ENCODE measurements around the gene YTHDF2. TPM values are rescaled to one million over a fixed set of nuclear protein-coding genes. Genes with fewer than 3 reads are reported as not detected.
"Not testable (repeated sequence)": the region's sequence is repeated elsewhere in the genome, so short reads cannot be mapped to it uniquely, and the experiment has no call there.

YTHDF2 gene
- total RNA-seq = 10 to 100 TPM; 30.0 to 44.4 TPM
- long read RNA-seq, transcript YTHDF2-201 (5 exons, 2,925 nt) = major isoform, 77 of 89 reads
- long read RNA-seq, partial matches to known transcripts = 2 of 89 reads
- long read RNA-seq, other reads (novel, unspliced or antisense) = 6 of 89 reads

DNA sequence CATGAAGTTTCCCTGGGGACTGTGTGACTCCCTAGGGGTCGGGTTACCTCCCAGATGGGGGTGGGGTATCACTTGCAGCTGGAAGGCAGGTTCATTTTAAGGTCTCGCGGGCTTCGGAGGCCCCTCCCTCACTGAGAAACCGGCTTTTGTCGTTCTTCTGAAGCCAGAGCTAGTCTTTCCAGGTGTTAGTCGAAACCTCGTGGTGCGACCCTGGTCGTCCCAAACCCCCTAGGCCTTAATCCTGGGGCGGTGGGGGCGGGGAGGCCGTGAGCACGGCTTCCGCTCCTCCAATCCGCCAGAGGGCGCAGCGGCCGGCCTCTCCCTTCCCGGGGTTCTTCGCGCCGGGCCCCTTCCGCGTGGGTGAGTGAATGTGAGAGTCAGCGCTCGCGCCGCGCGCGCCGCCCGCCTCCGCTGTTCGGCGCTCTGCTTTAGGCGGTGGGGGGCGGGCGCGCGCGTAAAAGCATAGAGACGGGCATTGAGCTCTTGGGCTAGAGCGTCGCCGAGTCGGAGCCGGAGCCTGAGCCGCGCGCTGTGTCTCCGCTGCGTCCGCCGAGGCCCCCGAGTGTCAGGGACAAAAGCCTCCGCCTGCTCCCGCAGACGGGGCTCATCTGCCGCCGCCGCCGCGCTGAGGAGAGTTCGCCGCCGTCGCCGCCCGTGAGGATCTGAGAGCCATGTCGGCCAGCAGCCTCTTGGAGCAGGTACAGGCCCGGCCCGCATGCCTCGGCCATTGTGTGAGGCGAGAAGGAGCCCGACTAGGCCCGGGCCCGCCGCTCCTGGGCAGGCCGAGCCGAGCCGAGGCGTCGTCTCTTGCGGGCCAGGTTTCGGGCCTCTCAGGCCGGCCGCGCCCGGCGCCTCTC is at the start of gene YTHDF2:
YTHDF2 (plus strand) TSS at position 491 of the 857 bp plus-strand sequence; CDS start at position 672, 181 bp downstream.
- ATAC-seq (peak; percentile 99), DNase-seq (peak; percentile 99)
- intact Hi-C loops (cut with DNase I) = loop anchor here in 1 of 2 donors (2.0 kb wide), 1 partner anchor 94 kb away; the partner anchor contains the start of gene TAF12

DNA sequence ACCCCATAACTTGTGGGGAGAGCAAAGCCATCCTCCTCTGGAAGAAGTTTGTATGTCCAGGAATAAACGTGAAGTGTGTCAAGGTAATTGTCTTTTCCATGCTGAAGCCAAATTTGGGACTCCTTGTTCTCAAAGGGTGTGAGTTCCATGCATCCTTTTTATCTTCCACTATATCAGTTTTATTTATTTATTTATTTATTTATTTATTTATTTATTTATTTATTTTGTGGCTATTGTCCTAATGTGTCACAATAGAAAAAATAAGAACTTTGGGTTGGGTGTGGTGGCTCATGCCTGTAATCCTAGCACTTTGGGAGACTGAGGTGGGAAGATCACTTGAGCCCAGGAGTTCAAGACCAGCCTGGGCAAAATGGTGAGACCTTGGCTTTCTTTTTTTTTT is 45.1 kb upstream of the YTHDF2 start:
- intact Hi-C loops (cut with DNase I); DNase-seq; ATAC-seq: not testable (repeated sequence)

DNA sequence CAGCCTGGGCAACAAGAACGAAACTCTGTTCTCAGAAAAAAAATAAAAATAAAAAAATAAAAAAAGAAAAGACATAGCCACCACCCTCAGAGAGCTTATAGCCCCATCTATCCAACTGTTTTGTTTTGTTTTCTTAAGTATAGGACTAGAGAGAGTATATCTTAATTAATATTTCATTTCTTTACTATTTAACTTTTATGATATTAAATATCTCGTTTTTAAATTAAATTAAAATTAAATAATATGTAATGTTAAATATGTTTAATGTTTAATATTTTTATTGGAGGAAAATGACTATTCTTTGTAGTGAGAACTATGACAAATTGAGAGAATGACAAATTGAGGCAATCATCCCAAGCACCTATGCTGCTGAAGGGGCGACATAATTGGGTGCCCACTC is 33.1 kb upstream of the YTHDF2 start:
- DNase-seq (no peak), ATAC-seq (no peak)
- intact Hi-C loops (cut with DNase I) = no loop called here

DNA sequence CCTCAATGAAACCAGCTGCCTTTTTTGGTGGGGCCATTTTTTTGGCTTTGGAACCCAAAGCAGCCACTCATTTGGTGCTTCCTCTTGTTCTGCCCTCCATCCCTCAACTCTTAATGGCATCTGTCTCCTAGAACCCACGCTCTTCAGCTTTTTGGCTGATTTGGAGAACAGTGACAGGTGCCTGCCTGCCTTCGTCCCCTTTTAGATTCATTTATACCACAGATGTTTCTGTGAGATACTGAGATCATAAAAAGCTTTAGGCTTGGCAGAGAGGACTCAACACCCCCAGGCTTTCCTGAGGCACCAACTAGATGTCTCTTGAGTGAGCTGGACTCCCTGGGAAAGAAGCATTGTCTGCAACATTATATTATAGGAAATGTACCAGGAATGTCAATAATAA is 20.4 kb upstream of the YTHDF2 start:
- intact Hi-C loops (cut with DNase I) = no loop called here
- DNase-seq (no peak), ATAC-seq (no peak)

DNA sequence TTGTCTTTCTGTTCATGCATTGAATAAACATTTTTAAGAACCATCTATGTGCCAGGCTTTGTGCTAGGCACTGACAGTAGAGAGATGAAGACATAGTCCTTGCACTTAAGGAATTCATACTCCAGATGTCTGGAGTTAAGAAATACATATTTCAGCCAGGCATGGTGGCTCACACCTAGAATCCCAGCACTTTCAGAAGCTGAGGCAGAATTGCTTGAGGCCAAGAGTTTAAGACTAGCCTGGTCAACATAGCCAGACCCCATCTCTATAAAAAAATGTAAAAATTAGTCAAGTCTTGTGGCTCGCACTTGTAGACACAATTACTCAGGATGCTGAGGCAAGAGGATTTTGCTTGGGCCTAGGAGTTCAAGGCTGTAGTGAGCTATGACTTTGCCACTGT is 18.6 kb upstream of the YTHDF2 start:
- intact Hi-C loops (cut with DNase I) = no loop called here
- DNase-seq (no peak), ATAC-seq (no peak)

DNA sequence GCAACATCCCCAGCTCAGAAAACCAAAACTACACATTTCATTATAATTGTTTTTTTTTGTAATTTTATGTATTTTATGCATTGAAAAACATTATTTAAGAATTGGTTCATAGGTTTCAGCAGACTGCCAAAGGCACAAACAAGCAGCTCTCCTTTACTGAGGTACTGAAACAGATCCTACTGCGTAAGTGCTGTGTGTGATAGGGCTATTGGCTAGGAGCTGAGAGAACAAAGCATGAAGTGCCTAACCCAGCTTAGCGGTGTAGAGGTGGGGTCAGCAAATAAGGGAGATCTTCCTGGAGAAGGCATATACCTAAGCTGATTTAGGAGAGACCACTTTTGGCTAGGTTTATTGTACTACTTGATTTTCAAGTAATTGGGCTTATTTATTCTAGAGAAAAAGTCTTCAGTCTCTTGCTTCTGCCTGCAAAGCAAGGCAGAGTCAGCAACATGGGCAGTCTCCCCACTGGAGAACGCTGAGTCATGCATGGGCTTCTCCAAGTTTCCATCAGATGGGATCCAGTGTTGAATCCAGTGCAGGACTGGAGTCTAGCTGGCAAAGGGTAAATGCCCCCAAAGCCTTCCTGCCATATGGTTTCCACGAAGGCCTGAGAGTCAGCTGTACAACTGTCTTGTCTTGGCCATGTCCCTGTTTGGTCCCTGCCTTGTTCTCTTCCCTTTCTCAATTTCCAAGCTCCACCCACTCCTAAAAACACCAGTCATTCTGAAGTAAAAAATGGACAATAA is 18.0 kb upstream of the YTHDF2 start:
- DNase-seq (peak; percentile 26), ATAC-seq (peak in 1 of 2 donors; percentile 53)
- intact Hi-C loops (cut with DNase I) = no loop called here

DNA sequence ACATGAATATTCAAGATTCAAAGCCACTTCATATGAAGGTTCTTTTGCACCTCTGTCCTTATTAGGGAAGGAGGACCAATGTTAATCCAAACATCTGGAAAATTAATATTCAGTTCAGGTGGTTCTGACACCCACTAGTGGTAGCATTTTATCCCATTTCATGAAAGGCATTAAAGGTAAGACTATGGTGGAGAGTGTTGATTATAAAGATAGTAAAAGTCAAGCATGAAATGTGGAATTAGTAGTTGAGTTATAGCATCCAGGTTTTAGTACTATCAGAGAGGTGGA is 17.5 kb upstream of the YTHDF2 start:
- intact Hi-C loops (cut with DNase I) = no loop called here
- ATAC-seq (no peak), DNase-seq (no peak)

DNA sequence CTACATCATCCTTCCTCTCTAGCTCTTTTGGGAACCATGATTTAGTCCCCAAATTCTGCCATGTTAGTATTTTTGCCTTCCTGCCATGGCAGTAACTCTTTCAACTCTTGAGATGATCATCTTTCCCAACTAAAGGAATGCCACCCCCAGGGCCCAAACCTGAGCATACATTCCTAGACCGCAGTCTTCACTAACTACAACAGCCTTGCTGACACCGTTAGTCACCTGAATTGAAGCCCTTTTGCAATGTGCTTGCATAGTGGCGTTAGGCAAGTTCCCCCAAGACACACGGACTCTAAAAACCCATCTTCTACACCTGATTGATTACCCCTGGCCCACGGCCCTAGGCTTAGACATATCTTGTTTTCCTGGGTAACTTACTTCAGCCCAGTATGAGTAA is 16.4 kb upstream of the YTHDF2 start:
- DNase-seq (no peak), ATAC-seq (no peak)
- intact Hi-C loops (cut with DNase I) = no loop called here

DNA sequence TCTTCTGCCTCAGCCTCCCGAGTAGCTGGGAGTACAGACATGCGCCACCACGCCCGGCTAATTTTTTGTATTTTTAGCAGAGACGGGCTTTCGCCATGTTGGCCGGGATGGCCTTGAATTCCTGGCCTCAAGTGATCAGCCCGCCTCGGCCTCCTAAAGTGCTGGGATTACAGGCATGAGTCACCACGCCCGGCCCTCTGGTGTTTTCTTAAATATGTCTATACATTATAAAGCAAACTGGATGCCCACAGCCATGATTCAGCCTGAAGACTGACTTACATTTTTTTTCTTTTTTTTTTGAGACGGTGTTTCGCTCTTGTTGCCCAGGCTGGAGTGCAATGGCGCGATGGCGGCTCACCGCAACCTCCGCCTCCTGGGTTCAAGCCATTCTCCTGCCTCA is 14.8 kb upstream of the YTHDF2 start:
- intact Hi-C loops (cut with DNase I); DNase-seq; ATAC-seq: not testable (repeated sequence)

DNA sequence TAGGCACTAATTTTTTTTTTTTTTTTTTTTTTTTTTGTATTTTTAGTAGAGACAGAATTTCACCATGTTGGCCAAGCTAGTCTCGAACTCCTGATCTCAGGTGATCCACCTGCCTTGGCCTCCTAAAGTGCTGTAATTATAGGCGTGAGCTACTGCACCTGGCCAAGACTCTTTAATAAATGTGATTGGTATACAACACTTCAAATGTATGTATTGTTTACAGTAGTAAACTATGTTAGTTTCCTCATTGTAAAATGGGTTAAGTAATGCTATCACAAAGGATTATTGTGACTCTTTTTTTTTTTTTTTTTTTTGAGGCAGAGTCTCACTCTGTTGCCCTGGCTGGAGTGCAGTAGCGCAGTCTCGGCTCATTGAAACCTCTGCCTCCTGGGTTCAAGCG is 11.4 kb upstream of the YTHDF2 start:
- DNase-seq; intact Hi-C loops (cut with DNase I); ATAC-seq: not testable (repeated sequence)

DNA sequence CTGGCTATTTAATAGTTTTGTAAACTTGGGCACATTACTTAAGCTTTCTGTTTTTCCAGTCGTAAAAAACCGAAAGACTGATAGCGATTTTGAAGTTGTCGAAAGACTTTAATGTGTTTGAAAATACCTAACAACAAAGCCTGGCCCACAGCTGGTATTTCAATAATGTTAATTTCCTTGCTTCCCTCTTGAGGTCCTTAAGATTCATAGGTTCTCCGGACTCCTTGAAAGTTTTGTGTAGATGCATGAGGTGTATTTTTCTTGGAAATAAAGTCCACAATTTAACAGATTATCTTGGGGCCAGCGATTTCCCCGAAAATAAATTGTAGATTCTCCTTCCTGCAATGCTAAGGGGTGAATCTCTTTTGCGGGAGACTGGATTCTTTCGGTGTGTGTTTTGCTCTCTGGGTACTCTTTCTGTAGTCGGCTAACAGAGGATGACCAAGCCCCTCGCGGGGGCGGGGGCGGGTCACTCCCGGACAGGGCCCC is 735 bp upstream of the YTHDF2 start:
- DNase-seq (no peak), ATAC-seq (no peak)
- intact Hi-C loops (cut with DNase I) = loop anchor here in 1 of 2 donors (2.0 kb wide), 1 partner anchor 93 kb away; the partner anchor contains the start of gene TAF12

DNA sequence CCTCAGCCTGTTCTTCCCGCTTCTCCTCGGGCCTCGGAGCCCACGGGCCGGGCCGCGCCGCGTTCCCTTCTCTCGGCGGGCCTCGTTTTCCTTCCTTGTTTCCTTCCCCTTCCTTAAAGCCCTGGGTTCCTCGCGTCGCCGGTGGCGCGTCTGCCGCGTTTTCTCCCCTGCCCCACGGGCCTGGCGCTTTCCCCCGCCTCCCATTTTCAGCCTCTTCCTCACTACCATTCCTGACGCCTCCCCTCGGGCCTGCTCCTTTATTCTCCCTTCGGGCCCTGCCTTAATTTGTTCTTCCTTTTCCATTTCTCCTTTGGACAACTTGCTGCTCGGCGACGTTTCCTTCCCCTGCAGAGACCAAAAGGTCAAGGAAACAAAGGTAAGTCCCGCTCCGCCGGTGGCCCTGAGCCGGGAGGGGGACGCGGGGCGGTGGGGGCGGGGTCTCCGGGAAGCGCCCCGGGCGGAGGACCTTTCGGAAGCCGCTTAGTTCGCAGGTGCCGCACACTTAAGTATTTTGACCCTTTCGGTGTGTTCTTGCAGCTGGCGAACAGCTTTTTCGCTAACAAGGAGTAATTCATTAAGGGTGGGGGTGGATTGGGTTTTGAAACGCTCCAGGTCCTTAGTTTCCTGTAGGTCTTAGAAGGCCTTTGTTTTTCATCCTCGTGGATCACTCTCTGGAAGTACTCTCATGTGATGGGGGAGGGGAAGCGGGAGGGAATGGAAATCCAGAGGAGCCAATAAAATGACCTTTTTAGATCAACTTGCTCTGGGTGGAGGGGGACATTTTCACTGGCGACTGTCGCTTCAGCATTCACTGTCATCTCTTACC is 780 bp downstream of the YTHDF2 start:
- ATAC-seq = peak; percentile 6 to 19
- intact Hi-C loops (cut with DNase I) = loop anchor here in 1 of 2 donors (2.0 kb wide), 1 partner anchor 95 kb away; the partner anchor contains the start of gene TAF12
- DNase-seq = peak; percentile 38

DNA sequence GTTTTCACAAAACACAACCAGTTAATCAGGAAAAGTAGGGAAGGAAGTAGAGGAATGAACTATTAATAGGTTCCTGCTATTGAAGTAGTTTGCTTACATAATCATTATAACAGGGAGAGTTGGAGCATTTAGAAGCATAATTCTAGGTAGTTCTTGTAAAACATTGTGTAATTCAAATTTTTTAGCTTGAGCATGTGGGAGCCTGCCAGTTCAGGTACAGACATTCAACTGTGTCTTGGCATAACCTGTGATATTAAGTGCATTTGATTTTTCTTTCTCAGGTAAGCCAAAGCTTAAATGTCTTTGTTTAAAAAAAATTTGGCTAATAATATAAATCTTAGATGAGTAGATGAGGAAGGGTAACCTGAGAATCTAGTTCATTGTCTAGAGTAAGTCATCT is 3.4 kb downstream of the YTHDF2 start:
- ATAC-seq = no peak
- intact Hi-C loops (cut with DNase I) = no loop called here
- DNase-seq = no peak

DNA sequence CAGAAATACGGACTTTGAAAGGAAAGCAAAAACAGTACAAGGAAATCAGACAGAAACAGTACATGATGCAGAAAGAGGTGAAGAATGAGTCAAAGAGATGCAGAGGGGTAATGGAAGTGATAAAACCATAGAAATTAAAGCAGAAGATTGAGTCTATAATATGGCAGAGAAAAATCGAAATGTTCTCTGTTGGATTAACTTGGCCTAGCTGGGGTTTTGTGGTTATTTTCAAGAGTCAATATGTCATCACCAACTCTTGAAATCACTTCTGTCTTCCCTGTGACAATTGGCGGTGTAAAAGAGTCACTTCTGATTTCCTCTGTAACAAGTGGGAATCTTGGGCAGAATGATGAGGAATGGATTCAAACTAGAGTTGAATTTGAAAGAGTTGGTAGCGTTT is 7.4 kb downstream of the YTHDF2 start:
- DNase-seq (no peak), ATAC-seq (no peak)
- intact Hi-C loops (cut with DNase I) = no loop called here

DNA sequence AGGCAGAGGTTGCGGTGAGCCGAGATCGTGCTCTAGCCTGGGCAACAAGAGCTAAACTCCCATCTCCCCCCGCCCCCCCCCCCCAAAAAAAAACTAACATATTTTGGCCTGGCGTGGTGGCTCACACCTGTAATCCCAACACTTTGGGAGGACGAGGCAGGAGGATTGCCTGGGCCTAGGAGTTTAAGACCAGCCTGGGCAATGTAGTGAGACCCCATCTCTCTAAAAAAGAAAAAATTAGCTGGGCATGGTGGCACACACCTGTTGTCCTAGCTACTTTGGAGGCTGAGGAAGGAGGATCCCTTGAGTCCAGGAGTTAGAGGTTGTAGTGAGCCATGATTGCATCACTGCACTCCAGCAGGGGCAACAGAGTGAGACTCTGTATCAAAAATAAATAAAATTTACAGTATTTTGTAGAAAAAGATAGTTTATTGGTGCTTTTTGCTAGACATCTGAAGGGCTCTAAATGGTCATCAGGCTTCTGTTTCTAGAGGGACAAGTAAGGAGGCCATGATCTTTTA is 9.0 kb downstream of the YTHDF2 start:
- ATAC-seq (no peak), DNase-seq (no peak)
- intact Hi-C loops (cut with DNase I) = no loop called here

DNA sequence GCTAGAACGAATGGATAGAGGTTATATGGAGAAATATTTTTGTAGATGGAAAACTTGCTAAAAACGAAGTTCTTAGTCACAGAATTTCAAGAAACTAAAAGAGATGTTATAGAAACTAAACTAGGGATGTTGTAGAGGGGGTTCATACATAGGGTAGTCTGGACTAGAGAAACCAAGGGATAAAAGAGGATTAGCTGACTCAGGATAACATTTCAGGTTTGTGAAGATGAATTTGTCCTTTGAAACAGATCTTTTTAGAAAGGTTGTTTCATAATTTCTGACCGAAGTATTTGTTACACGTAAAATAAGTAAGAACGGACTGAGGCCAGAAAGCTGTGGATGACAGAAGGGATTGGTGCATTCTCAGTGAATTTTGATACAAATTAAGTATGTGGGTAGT is 13.6 kb downstream of the YTHDF2 start:
- DNase-seq (no peak), ATAC-seq (no peak)
- intact Hi-C loops (cut with DNase I) = no loop called here

DNA sequence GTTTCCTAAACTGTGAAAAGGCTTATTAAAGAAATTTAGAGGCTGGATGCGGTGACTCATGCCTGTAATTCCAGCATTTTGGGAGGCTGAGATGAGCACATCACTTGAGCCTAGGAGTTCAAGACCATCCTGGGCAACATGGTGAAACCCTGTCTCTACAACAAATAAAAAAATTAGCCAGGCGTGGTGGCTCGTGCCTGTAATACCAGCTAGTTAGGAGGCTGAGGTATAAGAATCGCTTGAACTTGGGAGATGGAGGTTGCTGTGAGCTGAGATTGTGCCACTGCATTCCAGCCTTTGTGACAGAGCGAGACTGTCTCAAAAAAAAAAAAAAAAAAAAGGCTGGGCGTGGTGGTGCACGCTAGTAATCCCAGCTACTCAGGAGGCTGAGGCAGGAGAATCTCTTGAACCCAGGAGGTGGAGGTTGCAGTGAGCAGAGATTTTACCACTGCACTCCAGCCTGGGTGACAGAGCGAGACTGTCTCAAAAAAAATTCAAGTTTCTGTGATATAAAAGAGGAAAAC is 14.1 kb downstream of the YTHDF2 start:
- ATAC-seq; DNase-seq; intact Hi-C loops (cut with DNase I): not testable (repeated sequence)

DNA sequence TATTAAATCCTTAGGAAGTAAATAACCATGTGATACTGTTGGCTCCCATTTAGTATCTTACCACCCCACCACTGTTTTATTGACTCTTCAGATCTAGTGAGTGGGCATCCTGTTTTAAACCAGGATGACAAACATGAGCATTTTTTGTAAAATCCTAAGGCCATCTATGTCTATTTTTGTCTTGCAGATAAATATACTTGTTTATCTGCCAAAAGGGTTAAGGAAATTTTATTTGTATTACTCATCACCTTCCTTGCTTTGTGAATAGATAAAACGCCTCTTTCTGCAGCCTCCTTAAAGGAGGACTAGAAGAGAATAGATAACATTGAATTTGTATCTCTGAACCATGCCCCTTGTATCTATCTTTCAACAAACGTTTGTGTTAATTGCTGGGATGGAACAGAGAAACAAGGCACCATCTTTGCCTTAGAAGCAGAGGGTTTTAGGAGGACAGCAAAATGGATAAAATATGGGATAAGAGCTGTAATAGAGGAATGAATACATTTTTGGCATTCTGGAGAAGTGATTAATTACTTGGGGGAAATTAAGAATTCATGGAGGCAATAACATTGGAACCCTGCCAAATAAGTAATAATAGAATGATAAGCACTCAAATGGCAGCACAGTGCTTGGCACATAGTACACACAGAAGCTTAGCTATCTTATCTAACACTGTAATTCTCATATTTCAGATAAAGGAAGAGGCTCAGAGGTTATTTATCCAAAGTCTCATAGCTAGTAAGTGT is 14.7 kb downstream of the YTHDF2 start:
- DNase-seq (no peak), ATAC-seq (peak in 1 of 2 donors; percentile 35)
- intact Hi-C loops (cut with DNase I) = no loop called here
